Neural progenitor cell (in vitro differentiated cells): Measurements from ENCODE around the gene PC. TPM values are rescaled to one million over a fixed set of nuclear protein-coding genes. Genes with fewer than 3 reads are reported as not detected.

ENCODE experiments used
- DNase-seq: peaks from one replicate; pipeline ENCODE4 v3.0.0-alpha.2; 2016; ENCODE audit warnings: low spot score
- H2AFZ ChIP-seq: fragments of 200-600 bp; sonication (generic); replicated peaks from 2 replicates; pipeline ENCODE4 v1.6.1; 2016; ENCODE audit warnings: antibody characterized with exemption
- H3F3A ChIP-seq: fragments of 200-600 bp; sonication (generic); 2 replicates; pipeline ENCODE4 v1.6.1; 2016; ENCODE audit warnings: antibody characterized with exemption, low read depth
- H3K27ac ChIP-seq: fragments of 200-600 bp; sonication (generic); 2 replicates; pipeline ENCODE4 v1.5.1; 2016; ENCODE audit warnings: mild to moderate bottlenecking
- H3K27me3 ChIP-seq: fragments of 200-600 bp; sonication (generic); 2 replicates; pipeline ENCODE4 v1.6.1; 2016; ENCODE audit warnings: mild to moderate bottlenecking, moderate library complexity
- H3K36me3 ChIP-seq: fragments of 200-600 bp; sonication (generic); 2 replicates; pipeline ENCODE4 v1.5.1; 2016
- H3K4me1 ChIP-seq: fragments of 200-600 bp; sonication (generic); 2 replicates; pipeline ENCODE4 v1.6.1; 2016; ENCODE audit warnings: mixed run types
- H3K4me2 ChIP-seq: fragments of 200-600 bp; sonication (generic); 2 replicates; pipeline ENCODE4 v1.6.1; 2016
- H3K4me3 ChIP-seq: fragments of 200-600 bp; sonication (generic); 2 replicates; pipeline ENCODE4 v1.5.1; 2016
- H3K79me2 ChIP-seq: fragments of 200-600 bp; sonication (generic); 2 replicates; pipeline ENCODE4 v1.6.1; 2016; ENCODE audit warnings: low read depth
- H3K9ac ChIP-seq: fragments of 200-600 bp; sonication (generic); 2 replicates; pipeline ENCODE4 v1.6.1; 2016
- H3K9me3 ChIP-seq: fragments of 200-600 bp; sonication (generic); 2 replicates; pipeline ENCODE4 v1.5.1; 2016; ENCODE audit warnings: low read depth
- H4K20me1 ChIP-seq: fragments of 200-600 bp; sonication (generic); 2 replicates; pipeline ENCODE4 v1.6.1; 2016; ENCODE audit warnings: low read depth
- H3K27ac Mint-ChIP-seq: 3 replicates; pipeline ENCODE4 v1.8.0; 2021; ENCODE audit warnings: mixed read lengths
- H3K27me3 Mint-ChIP-seq: 2 replicates; pipeline ENCODE4 v1.8.0; 2022; ENCODE audit warnings: low read depth, mild to moderate bottlenecking, inconsistent platforms, moderate library complexity, mixed read lengths; ENCODE audit not compliant: insufficient read depth
- H3K36me3 Mint-ChIP-seq: 3 replicates; pipeline ENCODE4 v1.8.0; 2021; ENCODE audit warnings: mixed read lengths
- H3K4me1 Mint-ChIP-seq: 3 replicates; pipeline ENCODE4 v1.8.0; 2021; ENCODE audit warnings: mixed read lengths
- H3K4me3 Mint-ChIP-seq: 3 replicates; pipeline ENCODE4 v1.8.0; 2021; ENCODE audit warnings: mild to moderate bottlenecking, moderate library complexity, mixed read lengths
- H3K9me3 Mint-ChIP-seq: 3 replicates; pipeline ENCODE4 v1.8.0; 2020; ENCODE audit warnings: mixed read lengths
- CTCF ChIP-seq: fragments of 200-600 bp; sonication (generic); IDR thresholded peaks from 2 replicates; pipeline ENCODE4 v1.5.1; 2017; ENCODE audit warnings: antibody characterized with exemption, mild to moderate bottlenecking
- EZH2 ChIP-seq: fragments of 200-600 bp; sonication (generic); IDR thresholded peaks from 2 replicates; pipeline ENCODE4 v1.6.1; 2017; ENCODE audit warnings: antibody characterized with exemption, mild to moderate bottlenecking, moderate library complexity
- EZH2phosphoT487 ChIP-seq: fragments of 200-600 bp; sonication (generic); IDR thresholded peaks from 2 replicates; pipeline ENCODE4 v1.6.1; 2017; ENCODE audit warnings: antibody characterized with exemption
- total RNA-seq: library from RNA; depleted of rRNA; stranded (reverse); fragments of >200 nt; gene quantifications from 2 replicates; pipeline ENCODE4 v1.2.3, GENCODE V29; 2015; ENCODE audit warnings: low replicate concordance

The PC gene
- total RNA-seq, 1 donor from 2014 or later, result 11.4 TPM

GRCh38 chr11:66904981-66905521, 53.1 kb downstream of the PC start:
- H3K79me2 ChIP-seq, result no peaks in the 10 kb centered on the region
- H3K27me3 Mint-ChIP-seq, result peaks cover 8% of the 10 kb centered on the region
- peaks cover 36% of the 10 kb centered on the region for H3K4me1 Mint-ChIP-seq
- peaks cover 12% of the 10 kb centered on the region for H3F3A ChIP-seq
- no peaks in the 10 kb centered on the region for H3K27me3 ChIP-seq
- H3K36me3 ChIP-seq, result no peaks in the 10 kb centered on the region
- peaks cover 19% of the 10 kb centered on the region for H3K4me1 ChIP-seq
- H3K4me3 ChIP-seq, result no peak overlapping the region
- no peaks in the 10 kb centered on the region for H3K9me3 ChIP-seq
- H3K9me3 Mint-ChIP-seq, result no peaks in the 10 kb centered on the region
- H3K9ac ChIP-seq, result no peak overlapping the region
- no peaks in the 10 kb centered on the region for H3K36me3 Mint-ChIP-seq
- H2AFZ ChIP-seq, result no peak overlapping the region
- H3K27ac Mint-ChIP-seq, result no peak overlapping the region
- TF ChIP-seq EZH2, result no peak
- H4K20me1 ChIP-seq, result no peaks in the 10 kb centered on the region
- no peak for DNase-seq
- no peak overlapping the region for H3K4me2 ChIP-seq
- no peak overlapping the region for H3K27ac ChIP-seq
- H3K4me3 Mint-ChIP-seq, result no peak overlapping the region

GRCh38 chr11:66904561-66904960, 53.6 kb downstream of the PC start:
- Mint-ChIP-seq H3K36me3 (no peaks in the 10 kb centered on the region), H3K27me3 (peaks cover 8% of the 10 kb centered on the region), H3K4me1 (peaks cover 36% of the 10 kb centered on the region), H3K9me3 (no peaks in the 10 kb centered on the region), H3K4me3 (no peak overlapping the region), H3K27ac (no peak overlapping the region)
- DNase-seq, result no peak
- H3K9ac ChIP-seq, result no peak overlapping the region
- TF ChIP-seq CTCF, result no peak
- TF ChIP-seq EZH2, result no peak
- TF ChIP-seq EZH2phosphoT487, result no peak
- peaks cover 12% of the 10 kb centered on the region for H3F3A ChIP-seq
- H3K27me3 ChIP-seq, result no peaks in the 10 kb centered on the region
- peaks cover 19% of the 10 kb centered on the region for H3K4me1 ChIP-seq
- H3K79me2 ChIP-seq, result no peaks in the 10 kb centered on the region
- H2AFZ ChIP-seq, result no peak overlapping the region
- no peaks in the 10 kb centered on the region for H3K36me3 ChIP-seq
- H3K4me3 ChIP-seq, result no peak overlapping the region
- no peaks in the 10 kb centered on the region for H4K20me1 ChIP-seq
- H3K4me2 ChIP-seq, result no peak overlapping the region
- H3K9me3 ChIP-seq, result no peaks in the 10 kb centered on the region
- H3K27ac ChIP-seq, result no peak overlapping the region

GRCh38 chr11:66904055-66904454, 54.1 kb downstream of the PC start:
- DNase-seq, result no peak
- H3F3A ChIP-seq, result peaks cover 12% of the 10 kb centered on the region
- H3K9me3 ChIP-seq, result no peaks in the 10 kb centered on the region
- no peaks in the 10 kb centered on the region for H3K27me3 ChIP-seq
- H4K20me1 ChIP-seq, result no peaks in the 10 kb centered on the region
- H2AFZ ChIP-seq, result no peak overlapping the region
- no peak overlapping the region for H3K27ac ChIP-seq
- H3K27me3 Mint-ChIP-seq, result peaks cover 8% of the 10 kb centered on the region
- H3K36me3 ChIP-seq, result no peaks in the 10 kb centered on the region
- H3K4me1 Mint-ChIP-seq, result peaks cover 36% of the 10 kb centered on the region
- no peaks in the 10 kb centered on the region for H3K9me3 Mint-ChIP-seq
- H3K27ac Mint-ChIP-seq, result no peak overlapping the region
- no peak overlapping the region for H3K4me3 ChIP-seq
- no peaks in the 10 kb centered on the region for H3K36me3 Mint-ChIP-seq
- TF ChIP-seq CTCF, result no peak
- no peak for TF ChIP-seq EZH2phosphoT487
- TF ChIP-seq EZH2, result no peak
- no peak overlapping the region for H3K9ac ChIP-seq
- peaks cover 19% of the 10 kb centered on the region for H3K4me1 ChIP-seq
- H3K79me2 ChIP-seq, result no peaks in the 10 kb centered on the region
- no peak overlapping the region for H3K4me2 ChIP-seq
- no peak overlapping the region for H3K4me3 Mint-ChIP-seq

- Histone ChIP-seq H3K27me3 (no peaks in the 10 kb centered on the region), H3K4me1 (peaks cover 19% of the 10 kb centered on the region), H3K9me3 (no peaks in the 10 kb centered on the region), H3K79me2 (no peaks in the 10 kb centered on the region), H2AFZ (no peak overlapping the region), H3K27ac (no peak overlapping the region), H4K20me1 (no peaks in the 10 kb centered on the region), H3K4me3 (no peak overlapping the region), H3K4me2 (no peak overlapping the region), H3K36me3 (no peaks in the 10 kb centered on the region), H3F3A (peaks cover 12% of the 10 kb centered on the region), H3K9ac (no peak overlapping the region)
- no peak for DNase-seq
- TF ChIP-seq EZH2phosphoT487, result no peak
- TF ChIP-seq CTCF, result no peak
- TF ChIP-seq EZH2, result no peak
- peaks cover 29% of the 10 kb centered on the region for H3K4me1 Mint-ChIP-seq
- no peak overlapping the region for H3K4me3 Mint-ChIP-seq
- H3K9me3 Mint-ChIP-seq, result no peaks in the 10 kb centered on the region
- H3K27me3 Mint-ChIP-seq, result peaks cover 7% of the 10 kb centered on the region
- no peaks in the 10 kb centered on the region for H3K36me3 Mint-ChIP-seq
- H3K27ac Mint-ChIP-seq, result no peak overlapping the region
Measured at GRCh38 chr11:66902486-66903177, 55.6 kb downstream of the PC start.
